K562 (cell line): Measurements from ENCODE around the gene PLPPR1. TPM values are rescaled to one million over a fixed set of nuclear protein-coding genes. Genes with fewer than 3 reads are reported as not detected.

Experiments used
- ATAC-seq: fragments of 200-7000 bp; cut with Tn5 transposase; 3 replicates; pipeline ENCODE4 v1.9.1; 2020; ENCODE audit warnings: moderate library complexity
- BruUV-seq: library from RNA; stranded (reverse); fragments of 400-500 nt; replicated peaks from 2 replicates; lab custom pipeline; 2021; lab: Mats Ljungman, UMichigan
- CTCF ChIA-PET: fragments of 300-600 bp; formaldehyde crosslinking; extraction: SDS; loops from one replicate; lab custom pipeline; 2021; ENCODE audit warnings: low intra/inter-chr PET ratio; lab: Yijun Ruan, JAX
- POLR2A ChIA-PET: fragments of 300-600, 350-650 bp; sonication (Branson Sonifier 250); formaldehyde crosslinking; extraction: SDS; loops from one replicate; lab custom pipeline; 2021; ENCODE audit warnings: antibody characterized with exemption, inconsistent platforms; lab: Yijun Ruan, JAX
- DNase-seq, 4 experiments: peaks; one replicate each; pipeline versions ENCODE4 v3.0.0 to v3.0.0-alpha.2; 2011 to 2018; ENCODE audit warnings: low spot score in 3 of 4, mixed read lengths in 3 of 4; ENCODE audit errors: extremely low read depth in 1 of 4
- FAIRE-seq: peaks from 2 replicates; lab custom pipeline; 2011; peaks lifted over from hg19 to GRCh38; lab: Jason Lieb, UNC
- H2AFZ ChIP-seq: 2 replicates; pipeline ENCODE4 v1.6.0; 2011; ENCODE audit warnings: low read depth, low read length, control low read depth, inconsistent platforms
- H3K27ac ChIP-seq: fragments of 200-600 bp; 3 replicates; pipeline ENCODE4 v1.8.0; 2011; ENCODE audit warnings: low read depth, mild to moderate bottlenecking, control low read depth, inconsistent platforms, low read length, moderate library complexity, mixed read lengths; ENCODE audit errors: extremely low read depth
- H3K27me3 ChIP-seq, 2 experiments: fragments of 300-600 bp in 1 of 2; 2 replicates in 1 of 2; 3 replicates in 1 of 2; pipeline versions ENCODE4 v1.6.0 to v1.8.0; 2011; ENCODE audit warnings: inconsistent platforms in 2 of 2, low read length in 2 of 2, mild to moderate bottlenecking in 1 of 2, mixed read lengths in 1 of 2, moderate library complexity in 1 of 2; ENCODE audit not compliant: control insufficient read depth in 2 of 2, insufficient read depth in 2 of 2
- H3K36me3 ChIP-seq: fragments of 300-600 bp; 3 replicates; pipeline ENCODE4 v1.8.0; 2011; ENCODE audit warnings: mild to moderate bottlenecking, low read length, inconsistent platforms; ENCODE audit not compliant: control insufficient read depth, insufficient read depth
- H3K4me1 ChIP-seq, 2 experiments: fragments of 200-600 bp in 1 of 2; replicated peaks in 1 of 2; 2 replicates in 1 of 2; 3 replicates in 1 of 2; pipeline versions ENCODE4 v1.5.1 to v1.8.0; 2011; ENCODE audit warnings: inconsistent platforms in 2 of 2, low read length in 2 of 2, mild to moderate bottlenecking in 1 of 2, mixed read lengths in 1 of 2, moderate library complexity in 1 of 2; ENCODE audit not compliant: control insufficient read depth in 2 of 2, insufficient read depth in 2 of 2
- H3K4me2 ChIP-seq: 2 replicates; pipeline ENCODE4 v1.6.1; 2011; ENCODE audit warnings: low read length, control low read depth, inconsistent platforms, mixed read lengths; ENCODE audit not compliant: insufficient read depth
- H3K4me3 ChIP-seq: fragments of 200-600 bp; sonication (generic), shearing (Covaris generic); 2 replicates; pipeline ENCODE4 v1.5.1; 2016; ENCODE audit warnings: control low read depth, inconsistent platforms
- H3K79me2 ChIP-seq: fragments of 200-600 bp; 3 replicates; pipeline ENCODE4 v1.8.0; 2011; ENCODE audit warnings: low read length, inconsistent platforms; ENCODE audit not compliant: control insufficient read depth, insufficient read depth
- H3K9ac ChIP-seq, 2 experiments: 2 replicates each; pipeline versions ENCODE4 v1.6.0 to v1.6.1; 2011; ENCODE audit warnings: low read depth in 2 of 2, low read length in 2 of 2, control low read depth in 1 of 2, inconsistent platforms in 1 of 2, mild to moderate bottlenecking in 1 of 2, mixed read lengths in 1 of 2; ENCODE audit not compliant: insufficient read depth in 1 of 2
- H3K9me1 ChIP-seq: one replicate; pipeline ENCODE4 v1.6.0; 2011; ENCODE audit warnings: inconsistent platforms, mild to moderate bottlenecking, low read length, moderate library complexity; ENCODE audit not compliant: control insufficient read depth, insufficient read depth
- H3K9me3 ChIP-seq: replicated peaks from 2 replicates; pipeline ENCODE4 v1.5.1; 2011; ENCODE audit warnings: low read depth, low read length, inconsistent platforms; ENCODE audit not compliant: control insufficient read depth, insufficient read depth
- H4K20me1 ChIP-seq: replicated peaks from 2 replicates; pipeline ENCODE4 v1.6.1; 2011; ENCODE audit warnings: low read length, inconsistent platforms, mixed read lengths; ENCODE audit not compliant: control insufficient read depth, insufficient read depth
- GATA2 ChIP-seq: sonication (generic); formaldehyde crosslinking; IDR thresholded peaks from 2 replicates; pipeline ENCODE4 v1.4.0; 2020; ENCODE audit warnings: mild to moderate bottlenecking, missing genetic modification reagents
- MTA2 ChIP-seq: fragments of 450-650 bp; IDR thresholded peaks from 2 replicates; pipeline ENCODE4 v1.6.1; 2016; ENCODE audit warnings: low read depth
- NCOA2 ChIP-seq, 2 experiments: fragments of 450-650 bp; IDR thresholded peaks; 2 replicates each; pipeline ENCODE4 v1.6.1; 2018; ENCODE audit warnings: mild to moderate bottlenecking in 2 of 2, moderate library complexity in 1 of 2; ENCODE audit not compliant: partially characterized antibody in 2 of 2
- SOX6 ChIP-seq: fragments of 450-650 bp; IDR thresholded peaks from 2 replicates; pipeline ENCODE4 v1.6.1; 2014; ENCODE audit warnings: mild to moderate bottlenecking
- TCF3 ChIP-seq: sonication (generic); formaldehyde crosslinking; IDR thresholded peaks from 2 replicates; pipeline ENCODE4 v1.4.0; 2020; ENCODE audit warnings: mild to moderate bottlenecking, missing genetic modification reagents
- ZC3H8 ChIP-seq: fragments of 450-650 bp; IDR thresholded peaks from 2 replicates; pipeline ENCODE4 v1.6.1; 2017
- ZNF79 ChIP-seq: fragments of 250-450 bp; sonication (Bioruptor Pico); IDR thresholded peaks from 2 replicates; pipeline ENCODE4 v1.4.0; 2020; ENCODE audit warnings: low read depth, mild to moderate bottlenecking, moderate library complexity
- in situ Hi-C: fragments of 300-500 bp; cut with MboI; formaldehyde crosslinking; loops from 4 replicates; pipeline ENCODE4 v1.15.0; 2018; ENCODE audit warnings: inconsistent platforms, mixed read lengths
- intact Hi-C: fragments of 100-400 bp; cut with micrococcal nuclease; formaldehyde crosslinking; loops from 2 replicates; pipeline ENCODE4 v1.14.2; 2022
- polyA plus RNA-seq, 8 experiments: library from polyadenylated mRNA; depleted of rRNA in 4 of 8; stranded (reverse) in 5 of 8; unstranded in 3 of 8; fragments of >200 nt; fragmentation: Nextera tagmentation in 2 of 8; fragmentation: Illumina TruSeq in 1 of 8; extraction: Ambion mirVana in 2 of 8; extraction: Trizol in 1 of 8; gene quantifications; 2 replicates each; pipeline versions ENCODE4 v1.2.1 to v1.2.3, GENCODE V29; 2011 to 2014; ENCODE audit warnings: inconsistent platforms in 1 of 8, missing spikeins in 1 of 8
- total RNA-seq, 7 experiments: library from RNA; depleted of rRNA in 6 of 7; stranded (reverse); fragments of >200 nt in 6 of 7; fragmentation: Illumina TruSeq in 2 of 7; extraction: Trizol in 2 of 7; gene quantifications; 2 replicates each; pipeline versions ENCODE4 v1.2.1 to v1.2.3, GENCODE V29; 2011 to 2021; ENCODE audit warnings: low replicate concordance in 1 of 7
- TF ChIP-seq, protein P1 (sequence below), 2 experiments: fragments of 450-650 bp; conservative IDR thresholded peaks; 2 replicates each; pipeline ENCODE4 v1.6.1; 2017; ENCODE audit warnings: mild to moderate bottlenecking in 2 of 2, moderate library complexity in 2 of 2
- TF ChIP-seq, protein P2 (sequence below), 2 experiments: fragments of 450-650 bp in 1 of 2; sonication (generic) in 1 of 2; formaldehyde crosslinking in 1 of 2; IDR thresholded peaks in 1 of 2; conservative IDR thresholded peaks in 1 of 2; 2 replicates each; pipeline versions ENCODE4 v1.6.1 to v1.8.1; 2016 to 2023; ENCODE audit warnings: mild to moderate bottlenecking in 2 of 2, moderate library complexity in 2 of 2, inconsistent platforms in 1 of 2, missing genetic modification reagents in 1 of 2

PLPPR1 gene
- total and polyA plus RNA-seq, 9 of the 15 experiments (the other 6 are each of a cell fraction or from before 2014, with no cell fraction given), result not detected

- peak; percentile 57; the same call in 1 of the 2 replicates for TF ChIP-seq SOX6
- no peak for TF ChIP-seq ZNF79 (CRISPR knock-in tag)
- TF ChIP-seq GATA2 (CRISPR knock-in tag), result 0 out of 2 replicates have a peak, but pooled peaks have one; percentile 19
- TF ChIP-seq MTA2, result peak; percentile 32; the same call in 1 of the 2 replicates
- peak; percentile 74 for TF ChIP-seq TCF3 (CRISPR knock-in tag)
- no peak for TF ChIP-seq ZC3H8
- TF ChIP-seq, protein P1, sequence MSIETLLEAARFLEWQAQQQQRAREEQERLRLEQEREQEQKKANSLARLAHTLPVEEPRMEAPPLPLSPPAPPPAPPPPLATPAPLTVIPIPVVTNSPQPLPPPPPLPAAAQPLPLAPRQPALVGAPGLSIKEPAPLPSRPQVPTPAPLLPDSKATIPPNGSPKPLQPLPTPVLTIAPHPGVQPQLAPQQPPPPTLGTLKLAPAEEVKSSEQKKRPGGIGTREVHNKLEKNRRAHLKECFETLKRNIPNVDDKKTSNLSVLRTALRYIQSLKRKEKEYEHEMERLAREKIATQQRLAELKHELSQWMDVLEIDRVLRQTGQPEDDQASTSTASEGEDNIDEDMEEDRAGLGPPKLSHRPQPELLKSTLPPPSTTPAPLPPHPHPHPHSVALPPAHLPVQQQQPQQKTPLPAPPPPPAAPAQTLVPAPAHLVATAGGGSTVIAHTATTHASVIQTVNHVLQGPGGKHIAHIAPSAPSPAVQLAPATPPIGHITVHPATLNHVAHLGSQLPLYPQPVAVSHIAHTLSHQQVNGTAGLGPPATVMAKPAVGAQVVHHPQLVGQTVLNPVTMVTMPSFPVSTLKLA (conservative IDR thresholded peaks at IDR 0.05), result 0 out of 4 replicates have a peak, but pooled peaks of 1 of the 2 experiments have one; percentile 18
Measured at GRCh38 chr9:101362450-101362849, 333.9 kb downstream of the PLPPR1 start (continued).

DNA sequence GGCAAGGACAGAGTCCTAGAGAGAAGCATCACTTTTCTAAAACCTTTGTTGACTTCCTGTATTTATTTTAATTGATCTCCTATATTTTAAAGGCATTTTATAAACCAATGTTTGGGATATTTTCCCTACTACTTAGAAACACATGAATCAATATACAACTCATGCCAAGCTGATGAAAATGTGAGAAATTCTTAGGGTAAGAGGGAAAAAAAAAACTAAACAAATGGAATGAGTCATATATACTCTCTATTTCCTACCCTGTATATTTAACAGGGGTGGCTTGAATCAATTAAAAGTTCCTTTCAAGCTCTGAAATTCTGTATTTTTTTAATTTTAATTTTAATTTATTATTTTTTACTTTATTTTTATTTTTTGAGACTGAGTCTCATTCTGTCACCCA is 336.7 kb downstream of the PLPPR1 start:
- CTCF ChIA-PET, result no interaction called here

More for the DNA sequence above, 336.7 kb downstream of the PLPPR1 start:
- ATAC-seq (no peak), FAIRE-seq (no peak), DNase-seq (no peak)
- Histone ChIP-seq H3K9ac (no peak overlapping the region; a peak in 1 of 4 replicates), H3K4me1 (peaks cover 22 to 55% of the 10 kb centered on the region in 2 experiments), H3K27ac (peak overlapping the region; percentile 66), H3K27me3 (no peaks in the 10 kb centered on the region), H4K20me1 (no peaks in the 10 kb centered on the region), H3K79me2 (no peaks in the 10 kb centered on the region), H3K9me1 (no peaks in the 10 kb centered on the region), H3K4me3 (no peak overlapping the region), H3K36me3 (no peaks in the 10 kb centered on the region), H3K4me2 (no peak overlapping the region), H2AFZ (peak overlapping the region; percentile 75), H3K9me3 (no peaks in the 10 kb centered on the region)
- no TSS peak for BruUV-seq
- POLR2A ChIA-PET, result no interaction called here
- intact Hi-C loops, result no loop called here
- TF ChIP-seq, protein P2, sequence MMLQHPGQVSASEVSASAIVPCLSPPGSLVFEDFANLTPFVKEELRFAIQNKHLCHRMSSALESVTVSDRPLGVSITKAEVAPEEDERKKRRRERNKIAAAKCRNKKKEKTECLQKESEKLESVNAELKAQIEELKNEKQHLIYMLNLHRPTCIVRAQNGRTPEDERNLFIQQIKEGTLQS (IDR thresholded peaks at IDR 0.05), result peak; percentile 43
- TF ChIP-seq, protein P2 (CRISPR knock-in tag; conservative IDR thresholded peaks at IDR 0.05), result no peak
- no peak for TF ChIP-seq NCOA2 (IDR thresholded peaks at IDR 0.05; ENCODE audit: partially characterized antibody in 2 of 2)
- in situ Hi-C loops, result no loop called here
